H9 (cell line): Measurements from ENCODE around the gene IREB2. TPM values are rescaled to one million over a fixed set of nuclear protein-coding genes. Genes with fewer than 3 reads are reported as not detected.

Source experiments
- DNase-seq: peaks from one replicate; pipeline ENCODE4 v3.0.0-alpha.2; 2017
- H2AFZ ChIP-seq: one replicate; pipeline ENCODE4 v1.6.1; 2013; ENCODE audit warnings: mild to moderate bottlenecking, low read length, control low read depth, moderate library complexity
- H2AK5ac ChIP-seq: 2 replicates; pipeline ENCODE4 v1.6.1; 2013; ENCODE audit warnings: low read length, control low read depth, mixed read lengths; ENCODE audit not compliant: insufficient read length
- H2BK120ac ChIP-seq: one replicate; pipeline ENCODE4 v1.6.1; 2013; ENCODE audit warnings: low read depth, mild to moderate bottlenecking, low read length, control low read depth, inconsistent platforms; ENCODE audit not compliant: poor library complexity, severe bottlenecking
- H2BK12ac ChIP-seq: 2 replicates; pipeline ENCODE4 v1.6.1; 2013; ENCODE audit warnings: low read length, control low read depth, mixed read lengths, low read depth; ENCODE audit not compliant: insufficient read length
- H2BK15ac ChIP-seq: 2 replicates; pipeline ENCODE4 v1.6.1; 2013; ENCODE audit warnings: low read depth, low read length, control low read depth
- H2BK20ac ChIP-seq: one replicate; pipeline ENCODE4 v1.6.1; 2013; ENCODE audit warnings: low read depth, mild to moderate bottlenecking, low read length, control low read depth, inconsistent platforms; ENCODE audit not compliant: poor library complexity, severe bottlenecking
- H2BK5ac ChIP-seq: 2 replicates; pipeline ENCODE4 v1.6.1; 2013; ENCODE audit warnings: low read length, control low read depth, mixed read lengths; ENCODE audit not compliant: insufficient read length
- H3K14ac ChIP-seq: 2 replicates; pipeline ENCODE4 v1.6.1; 2013; ENCODE audit warnings: low read length, control low read depth; ENCODE audit not compliant: insufficient read depth
- H3K18ac ChIP-seq: 2 replicates; pipeline ENCODE4 v1.6.1; 2013; ENCODE audit warnings: low read depth, mild to moderate bottlenecking, mixed read lengths, low read length, control low read depth; ENCODE audit not compliant: insufficient read length
- H3K23ac ChIP-seq: 2 replicates; pipeline ENCODE4 v1.6.1; 2013; ENCODE audit warnings: low read length, control low read depth, mixed read lengths, low read depth; ENCODE audit not compliant: insufficient read length
- H3K23me2 ChIP-seq: 2 replicates; pipeline ENCODE4 v1.6.1; 2013; ENCODE audit warnings: low read depth, mild to moderate bottlenecking, mixed read lengths, low read length, control low read depth; ENCODE audit not compliant: insufficient read length, poor library complexity, severe bottlenecking
- H3K27ac ChIP-seq: 2 replicates; pipeline ENCODE4 v1.5.1; 2013; ENCODE audit warnings: low read length, control low read depth, mixed read lengths, low read depth; ENCODE audit not compliant: insufficient read length
- H3K27me3 ChIP-seq: 2 replicates; pipeline ENCODE4 v1.6.1; 2013; ENCODE audit warnings: low read length, control low read depth, inconsistent platforms; ENCODE audit not compliant: insufficient read depth
- H3K4ac ChIP-seq: 2 replicates; pipeline ENCODE4 v1.6.1; 2013; ENCODE audit warnings: low read depth, mild to moderate bottlenecking, control low read depth, inconsistent platforms, low read length, moderate library complexity
- H3K4me1 ChIP-seq: 2 replicates; pipeline ENCODE4 v1.6.1; 2013; ENCODE audit warnings: low read length, control low read depth, inconsistent platforms; ENCODE audit not compliant: insufficient read depth
- H3K4me2 ChIP-seq: 2 replicates; pipeline ENCODE4 v1.6.1; 2013; ENCODE audit warnings: low read length, control low read depth, mixed read lengths; ENCODE audit not compliant: insufficient read length, insufficient read depth
- H3K56ac ChIP-seq: 2 replicates; pipeline ENCODE4 v1.6.1; 2013; ENCODE audit warnings: low read depth, mild to moderate bottlenecking, mixed read lengths, low read length, control low read depth; ENCODE audit not compliant: insufficient read length
- H3K79me1 ChIP-seq: 2 replicates; pipeline ENCODE4 v1.6.1; 2013; ENCODE audit warnings: low read depth, mild to moderate bottlenecking, moderate library complexity, low read length, control low read depth, inconsistent platforms; ENCODE audit not compliant: insufficient read depth, poor library complexity, severe bottlenecking
- H3K79me2 ChIP-seq: 2 replicates; pipeline ENCODE4 v1.6.1; 2013; ENCODE audit warnings: low read length, control low read depth, inconsistent platforms; ENCODE audit not compliant: insufficient read depth
- H3K9ac ChIP-seq: 2 replicates; pipeline ENCODE4 v1.6.1; 2013; ENCODE audit warnings: low read length, control low read depth, mixed read lengths; ENCODE audit not compliant: insufficient read length; ENCODE audit errors: extremely low read depth
- H3K9me3 ChIP-seq: one replicate; pipeline ENCODE4 v1.6.1; 2013; ENCODE audit warnings: low read depth, low read length, inconsistent platforms; ENCODE audit not compliant: control insufficient read depth
- H3T11ph ChIP-seq: one replicate; pipeline ENCODE4 v1.6.1; 2013; ENCODE audit warnings: mild to moderate bottlenecking, low read length, control low read depth, inconsistent platforms
- H4K20me1 ChIP-seq: one replicate; pipeline ENCODE4 v1.6.1; 2013; ENCODE audit not compliant: control insufficient read depth, insufficient read length, insufficient read depth
- H4K5ac ChIP-seq: 2 replicates; pipeline ENCODE4 v1.6.1; 2013; ENCODE audit warnings: low read depth, mild to moderate bottlenecking, mixed read lengths, low read length, control low read depth; ENCODE audit not compliant: insufficient read length
- H4K8ac ChIP-seq: replicated peaks from 2 replicates; pipeline ENCODE4 v1.6.1; 2013; ENCODE audit warnings: low read length, control low read depth, mixed read lengths, low read depth; ENCODE audit not compliant: insufficient read length
- H4K91ac ChIP-seq: 2 replicates; pipeline ENCODE4 v1.6.1; 2013; ENCODE audit warnings: low read depth, mild to moderate bottlenecking, moderate library complexity, mixed read lengths, low read length, control low read depth; ENCODE audit not compliant: insufficient read length
- H3K27ac Mint-ChIP-seq, 3 experiments: 2 replicates in 2 of 3; 3 replicates in 1 of 3; pipeline ENCODE4 v1.8.0; 2020 to 2021; ENCODE audit warnings: mixed read lengths in 3 of 3, mild to moderate bottlenecking in 1 of 3, moderate library complexity in 1 of 3
- H3K27me3 Mint-ChIP-seq: 2 replicates; pipeline ENCODE4 v1.8.0; 2021; ENCODE audit warnings: low read depth, mild to moderate bottlenecking, moderate library complexity, mixed read lengths
- H3K36me3 Mint-ChIP-seq, 3 experiments: 2 replicates in 2 of 3; 3 replicates in 1 of 3; pipeline ENCODE4 v1.8.0; 2020 to 2021; ENCODE audit warnings: low read depth in 3 of 3, mixed read lengths in 3 of 3; ENCODE audit not compliant: insufficient read depth in 1 of 3
- H3K4me1 Mint-ChIP-seq, 2 experiments: 2 replicates each; pipeline ENCODE4 v1.8.0; 2020; ENCODE audit warnings: mixed read lengths in 2 of 2
- H3K4me3 Mint-ChIP-seq, 2 experiments: 2 replicates in 1 of 2; 3 replicates in 1 of 2; pipeline ENCODE4 v1.8.0; 2020 to 2021; ENCODE audit warnings: mild to moderate bottlenecking in 2 of 2, mixed read lengths in 2 of 2, moderate library complexity in 1 of 2
- H3K9me3 Mint-ChIP-seq, 2 experiments: 2 replicates in 1 of 2; 3 replicates in 1 of 2; pipeline ENCODE4 v1.8.0; 2020; ENCODE audit warnings: mild to moderate bottlenecking in 2 of 2, mixed read lengths in 2 of 2, moderate library complexity in 1 of 2
- WGBS: extraction: QIAGEN DNeasy Blood & Tissue Kit; methylation state at CpG from one replicate; pipeline ENCODE4 v1.1.7; 2013; ENCODE audit warnings: missing lambda C conversion rate, low lambda C conversion rate, mixed read lengths; ENCODE audit not compliant: insufficient read length; ENCODE audit errors: extremely low coverage; 5-methylcytosine and 5-hydroxymethylcytosine counted together
- total RNA-seq: library from RNA; stranded (reverse); gene quantifications from 2 replicates; pipeline ENCODE4 v1.2.1, GENCODE V29; 2021
- TF ChIP-seq, protein P1 (sequence below): fragments of 200-600 bp; sonication (generic); conservative IDR thresholded peaks from 3 replicates; pipeline ENCODE4 v1.8.0; 2021; ENCODE audit warnings: antibody characterized with exemption, mild to moderate bottlenecking

IREB2 gene
- total RNA-seq, 1 experiment from 2014 or later, result 87.6 TPM

GRCh38 chr15:78424673-78425072 lies 13.3 kb upstream of the IREB2 start:
- H3K79me1 ChIP-seq, result no peaks in the 10 kb centered on the region
- Mint-ChIP-seq H3K27ac (no peak overlapping the region), H3K27me3 (peaks cover 9% of the 10 kb centered on the region; the same call in 1 of the 2 replicates), H3K36me3 (no peaks in the 10 kb centered on the region), H3K4me3 (no peak overlapping the region), H3K9me3 (no peaks in the 10 kb centered on the region), H3K4me1 (no peaks in the 10 kb centered on the region)
- no peak overlapping the region for H3K4me2 ChIP-seq
- no peak overlapping the region for H2BK20ac ChIP-seq
- no peak overlapping the region for H2AK5ac ChIP-seq
- no peak overlapping the region for H2BK120ac ChIP-seq
- no peaks in the 10 kb centered on the region for H3K79me2 ChIP-seq
- H3K4ac ChIP-seq, result no peak overlapping the region
- H2BK5ac ChIP-seq, result no peak overlapping the region
- H3K14ac ChIP-seq, result no peak overlapping the region
- no peak overlapping the region for H3K56ac ChIP-seq
- H2BK15ac ChIP-seq, result no peak overlapping the region
- no peak overlapping the region for H4K8ac ChIP-seq
- H3K27ac ChIP-seq, result no peak overlapping the region
- no peaks in the 10 kb centered on the region; the same call in 1 of the 2 replicates for H3K27me3 ChIP-seq
- no peak overlapping the region for H2AFZ ChIP-seq
- no peak overlapping the region for H3K18ac ChIP-seq
- no peaks in the 10 kb centered on the region for H3K4me1 ChIP-seq
- no peak for DNase-seq
- H3K23ac ChIP-seq, result no peak overlapping the region
- H2BK12ac ChIP-seq, result no peak overlapping the region
- no peaks in the 10 kb centered on the region for H3K23me2 ChIP-seq
- no peak overlapping the region for H3K9ac ChIP-seq
- H3T11ph ChIP-seq, result no peak overlapping the region
- H4K91ac ChIP-seq, result no peak overlapping the region
- no peaks in the 10 kb centered on the region for H4K20me1 ChIP-seq
- no CpG with 5 or more reads among the region's 3 CpGs for WGBS
- no peaks in the 10 kb centered on the region for H3K9me3 ChIP-seq
- TF ChIP-seq, protein P1, sequence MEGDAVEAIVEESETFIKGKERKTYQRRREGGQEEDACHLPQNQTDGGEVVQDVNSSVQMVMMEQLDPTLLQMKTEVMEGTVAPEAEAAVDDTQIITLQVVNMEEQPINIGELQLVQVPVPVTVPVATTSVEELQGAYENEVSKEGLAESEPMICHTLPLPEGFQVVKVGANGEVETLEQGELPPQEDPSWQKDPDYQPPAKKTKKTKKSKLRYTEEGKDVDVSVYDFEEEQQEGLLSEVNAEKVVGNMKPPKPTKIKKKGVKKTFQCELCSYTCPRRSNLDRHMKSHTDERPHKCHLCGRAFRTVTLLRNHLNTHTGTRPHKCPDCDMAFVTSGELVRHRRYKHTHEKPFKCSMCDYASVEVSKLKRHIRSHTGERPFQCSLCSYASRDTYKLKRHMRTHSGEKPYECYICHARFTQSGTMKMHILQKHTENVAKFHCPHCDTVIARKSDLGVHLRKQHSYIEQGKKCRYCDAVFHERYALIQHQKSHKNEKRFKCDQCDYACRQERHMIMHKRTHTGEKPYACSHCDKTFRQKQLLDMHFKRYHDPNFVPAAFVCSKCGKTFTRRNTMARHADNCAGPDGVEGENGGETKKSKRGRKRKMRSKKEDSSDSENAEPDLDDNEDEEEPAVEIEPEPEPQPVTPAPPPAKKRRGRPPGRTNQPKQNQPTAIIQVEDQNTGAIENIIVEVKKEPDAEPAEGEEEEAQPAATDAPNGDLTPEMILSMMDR, result no peak
- H4K5ac ChIP-seq, result no peak overlapping the region
